ENCODE measurements around the gene EYS. TPM values are rescaled to one million over a fixed set of nuclear protein-coding genes. Genes with fewer than 3 reads are reported as not detected.

Gene EYS
- total and polyA plus RNA-seq, 8 donors, result 0.24 to 0.85 (median 0.55) TPM

DNA sequence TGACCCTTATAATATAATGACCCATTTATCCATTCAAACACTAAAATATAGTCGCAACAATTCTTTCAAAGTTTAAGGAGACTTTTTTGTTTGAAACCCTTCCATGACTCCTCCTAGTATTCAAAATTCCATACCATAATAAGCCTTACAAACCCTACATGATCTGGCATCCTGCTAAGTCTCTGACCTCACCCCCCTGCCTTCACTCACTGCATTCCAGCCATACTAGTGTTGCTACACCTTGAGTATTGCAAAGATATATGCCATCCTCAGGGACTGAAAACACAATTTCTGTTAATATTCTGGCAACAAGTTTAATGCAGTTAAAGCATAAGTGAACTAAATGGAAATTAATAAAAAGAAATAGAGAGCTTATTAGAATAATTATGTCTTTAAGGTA, 168.4 kb downstream of the EYS start:
- Histone ChIP-seq H3K4me1 (no peaks in the 10 kb centered on the region), H3K27me3 (no peaks in the 10 kb centered on the region), H3K9me3 (peaks cover 0 to 5% of the 10 kb centered on the region in 2 donors), H3K27ac (no peak overlapping the region), H3K4me3 (no peak overlapping the region), H3K36me3 (no peaks in the 10 kb centered on the region)
- TF ChIP-seq CTCF (IDR thresholded peaks at IDR 0.05), result no peak
- DNase-seq (no peak), ATAC-seq (no peak)
- intact Hi-C loops (cut with DNase I), result no loop called here

GRCh38 chr6:65537600-65537999, 169.4 kb downstream of the EYS start:
- Histone ChIP-seq H3K27me3 (no peaks in the 10 kb centered on the region), H3K36me3 (no peaks in the 10 kb centered on the region), H3K4me1 (no peaks in the 10 kb centered on the region), H3K9me3 (peaks cover 0 to 5% of the 10 kb centered on the region in 2 donors), H3K27ac (no peak overlapping the region), H3K4me3 (no peak overlapping the region)
- DNase-seq (no peak), ATAC-seq (no peak)
- TF ChIP-seq CTCF (IDR thresholded peaks at IDR 0.05), result no peak
- intact Hi-C loops (cut with DNase I), result no loop called here

DNA sequence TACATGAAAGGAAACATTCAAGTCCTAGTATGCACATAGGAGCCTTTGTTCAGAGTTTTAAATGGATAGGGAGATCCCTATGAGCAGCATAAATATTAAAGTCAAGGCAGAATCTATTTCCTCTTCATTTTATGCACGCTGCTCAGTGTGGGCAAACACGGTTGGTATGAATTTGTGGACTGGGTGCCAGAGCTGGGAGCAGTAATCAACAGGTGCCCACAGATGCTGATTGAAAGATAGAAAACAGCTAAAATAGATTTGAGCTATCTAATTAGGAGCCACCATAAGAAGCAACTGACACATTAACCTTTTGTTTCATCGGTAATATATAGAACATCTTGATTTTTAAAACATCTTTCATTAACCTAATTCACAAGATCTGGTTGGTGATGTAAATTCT, 175.5 kb downstream of the EYS start:
- H3K27me3 ChIP-seq, result no peaks in the 10 kb centered on the region
- peaks cover 0 to 5% of the 10 kb centered on the region in 2 donors for H3K9me3 ChIP-seq
- no peak overlapping the region for H3K4me3 ChIP-seq
- intact Hi-C loops (cut with DNase I), result no loop called here
- no peaks in the 10 kb centered on the region for H3K4me1 ChIP-seq
- H3K36me3 ChIP-seq, result no peaks in the 10 kb centered on the region
- no peak for TF ChIP-seq CTCF (IDR thresholded peaks at IDR 0.05)
- ATAC-seq (no peak), DNase-seq (no peak)
- H3K27ac ChIP-seq, result no peak overlapping the region

- TF ChIP-seq CTCF (IDR thresholded peaks at IDR 0.05), result no peak
- no peak for ATAC-seq
- intact Hi-C loops (cut with DNase I), result no loop called here
Observed at GRCh38 chr6:65524232-65524631, 182.8 kb downstream of the EYS start.

GRCh38 chr6:65505736-65506135, 201.3 kb downstream of the EYS start:
- intact Hi-C loops (cut with DNase I), result no loop called here
- Histone ChIP-seq H3K4me3 (no peak overlapping the region), H3K9me3 (peaks cover 0 to 11% of the 10 kb centered on the region in 2 donors), H3K36me3 (no peaks in the 10 kb centered on the region), H3K4me1 (no peaks in the 10 kb centered on the region), H3K27ac (no peak overlapping the region), H3K27me3 (no peaks in the 10 kb centered on the region)
- ATAC-seq, result no peak
- TF ChIP-seq CTCF (IDR thresholded peaks at IDR 0.05), result no peak
- DNase-seq, result no peak

More at GRCh38 chr6:65524232-65524631, 182.8 kb downstream of the EYS start:
- H3K9me3 ChIP-seq, result peaks cover 0 to 4% of the 10 kb centered on the region in 2 donors
- H3K4me3 ChIP-seq, result no peak overlapping the region
- DNase-seq, result no peak
- no peaks in the 10 kb centered on the region for H3K36me3 ChIP-seq
- H3K27me3 ChIP-seq, result no peaks in the 10 kb centered on the region
- no peaks in the 10 kb centered on the region for H3K4me1 ChIP-seq
- no peak overlapping the region for H3K27ac ChIP-seq

Data from left lung (tissue), 10 donors.